ENCODE measurements around the gene CDPF1. TPM values are rescaled to one million over a fixed set of nuclear protein-coding genes. Genes with fewer than 3 reads are reported as not detected.

CDPF1 gene
- total and polyA plus RNA-seq, 9 donors, result 4.3 to 20.8 (median 11.5) TPM

- peak in 1 of 5 donors; percentile 17 for DNase-seq
- Histone ChIP-seq H3K4me3 (no peak overlapping the region), H3K4me1 (ENCODE audit: insufficient read depth) (no peaks in the 10 kb centered on the region), H3K27me3 (no peaks in the 10 kb centered on the region), H3K9me3 (no peaks in the 10 kb centered on the region), H3K36me3 (no peaks in the 10 kb centered on the region), H3K27ac (no peak overlapping the region)
- intact Hi-C loops (cut with DNase I), result loop anchor here in 1 of 4 donors (10.0 kb wide), 1 partner anchor 50 kb away; no protein-coding TSS in a partner anchor
- whole genome bisulfite sequencing, 3 donors, result 95 to 98% (median 97%) methylated on average over 28 of the region's 28 CpGs
- TF ChIP-seq POLR2A (IDR thresholded peaks at IDR 0.05) (no peak), EP300 (IDR thresholded peaks at IDR 0.05) (no peak)
These were observed 35.5 kb downstream of the CDPF1 start for GRCh38 chr22:46214616-46215015.

DNA sequence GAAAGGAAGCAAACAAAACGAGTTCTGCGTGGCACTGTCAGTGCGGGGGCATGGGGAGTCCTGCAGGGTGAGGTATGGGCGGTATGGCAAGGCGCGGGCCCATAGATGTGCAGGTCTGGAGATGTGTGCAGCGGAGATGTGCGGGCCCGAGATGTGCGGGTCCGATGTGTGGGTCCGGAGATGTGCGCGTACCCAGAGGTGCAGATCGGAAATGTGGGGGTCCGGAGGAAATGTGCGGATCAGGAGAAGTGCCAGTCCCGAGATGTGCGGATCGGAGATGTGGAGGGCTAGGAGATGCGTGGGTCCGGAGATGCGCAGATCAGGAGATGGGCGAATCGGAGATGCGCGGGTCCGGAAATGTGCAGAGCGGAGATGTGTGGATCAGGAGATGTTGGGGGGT, 35.9 kb downstream of the CDPF1 start:
- no peaks in the 10 kb centered on the region for H3K27me3 ChIP-seq
- H3K4me1 ChIP-seq (ENCODE audit: insufficient read depth), result no peaks in the 10 kb centered on the region
- no peak overlapping the region for H3K27ac ChIP-seq
- DNase-seq, result no peak
- H3K9me3 ChIP-seq, result no peaks in the 10 kb centered on the region
- H3K4me3 ChIP-seq, result no peak overlapping the region
- no peaks in the 10 kb centered on the region for H3K36me3 ChIP-seq
- 97 to 98% (median 97%) methylated on average over 29 of the region's 29 CpGs for WGBS, 3 donors
- TF ChIP-seq CTCF (IDR thresholded peaks at IDR 0.05), result no peak
- no peak for TF ChIP-seq EP300 (IDR thresholded peaks at IDR 0.05)
- TF ChIP-seq POLR2A (IDR thresholded peaks at IDR 0.05), result no peak
- intact Hi-C loops (cut with DNase I), result loop anchor here in 1 of 4 donors (10.0 kb wide), 1 partner anchor 49 kb away; no protein-coding TSS in a partner anchor

GRCh38 chr22:46213052-46213451, 37.0 kb downstream of the CDPF1 start:
- TF ChIP-seq POLR2A (IDR thresholded peaks at IDR 0.05) (no peak), CTCF (IDR thresholded peaks at IDR 0.05) (no peak), EP300 (IDR thresholded peaks at IDR 0.05) (no peak)
- DNase-seq, result no peak
- intact Hi-C loops (cut with DNase I), result loop anchor here in 1 of 4 donors (10.0 kb wide), 1 partner anchor 48 kb away; no protein-coding TSS in a partner anchor
- H3K36me3 ChIP-seq, result no peaks in the 10 kb centered on the region
- WGBS, 3 donors, result 92 to 98% (median 95%) methylated on average over 4 of the region's 4 CpGs
- no peaks in the 10 kb centered on the region for H3K4me1 ChIP-seq (ENCODE audit: insufficient read depth)
- no peaks in the 10 kb centered on the region for H3K9me3 ChIP-seq
- no peak overlapping the region for H3K27ac ChIP-seq
- no peak overlapping the region for H3K4me3 ChIP-seq
- H3K27me3 ChIP-seq, result no peaks in the 10 kb centered on the region

- Histone ChIP-seq H3K27ac (no peak overlapping the region), H3K4me1 (ENCODE audit: insufficient read depth) (no peaks in the 10 kb centered on the region), H3K36me3 (no peaks in the 10 kb centered on the region), H3K27me3 (no peaks in the 10 kb centered on the region), H3K9me3 (no peaks in the 10 kb centered on the region), H3K4me3 (no peak overlapping the region)
- TF ChIP-seq EP300 (IDR thresholded peaks at IDR 0.05), result no peak
- TF ChIP-seq CTCF (IDR thresholded peaks at IDR 0.05), result no peak
- no peak for TF ChIP-seq POLR2A (IDR thresholded peaks at IDR 0.05)
- no peak for DNase-seq
- intact Hi-C loops (cut with DNase I), result loop anchor here in 1 of 4 donors (10.0 kb wide), 1 partner anchor 47 kb away; no protein-coding TSS in a partner anchor
- WGBS, 3 donors, result 91 to 97% (median 93%) methylated on average over 4 of the region's 4 CpGs
These were observed 37.9 kb downstream of the CDPF1 start for GRCh38 chr22:46212195-46212594.

DNA sequence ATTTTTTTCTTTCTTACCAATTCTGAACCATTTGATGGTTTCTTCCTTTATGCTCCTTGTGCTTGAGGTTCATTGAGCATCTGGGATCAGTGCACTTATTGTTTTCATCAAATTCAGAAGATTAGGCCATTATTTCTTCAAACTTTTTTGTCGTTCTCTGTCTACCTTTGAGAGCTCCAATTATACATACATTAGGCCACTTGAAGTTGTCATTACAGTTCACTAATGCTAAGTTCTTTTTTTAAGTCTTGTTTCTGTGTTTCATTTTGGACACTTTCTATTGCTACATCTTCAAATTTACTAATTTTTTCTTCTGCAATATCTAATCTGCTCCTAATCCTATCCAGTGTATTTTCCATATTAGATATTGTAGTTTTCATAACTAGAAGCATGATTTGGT, 40.8 kb downstream of the CDPF1 start:
- 95 to 100% (median 96%) methylated on average over 1 of the region's 1 CpG for WGBS, 3 donors
- Histone ChIP-seq H3K36me3 (no peaks in the 10 kb centered on the region), H3K4me3 (no peak overlapping the region)

More for the DNA sequence above, 40.8 kb downstream of the CDPF1 start:
- Histone ChIP-seq H3K9me3 (no peaks in the 10 kb centered on the region), H3K27me3 (no peaks in the 10 kb centered on the region), H3K27ac (no peak overlapping the region), H3K4me1 (ENCODE audit: insufficient read depth) (no peaks in the 10 kb centered on the region)
- TF ChIP-seq EP300 (IDR thresholded peaks at IDR 0.05), result no peak
- no peak for TF ChIP-seq CTCF (IDR thresholded peaks at IDR 0.05)
- DNase-seq, result no peak
- intact Hi-C loops (cut with DNase I), result no loop called here
